Astrocyte (in vitro differentiated cells and primary cell): ENCODE results near the gene TEKT2. TPM values are rescaled to one million over a fixed set of nuclear protein-coding genes. Genes with fewer than 3 reads are reported as not detected.

Source experiments
- DNase-seq: peaks from one replicate; pipeline ENCODE4 v3.0.0-alpha.2; 2010; ENCODE audit warnings: low read depth
- FAIRE-seq: peaks from 2 replicates; lab custom pipeline; 2011; peaks lifted over from hg19 to GRCh38; lab: Jason Lieb, UNC
- H2AFZ ChIP-seq: 2 replicates; pipeline ENCODE4 v1.6.0; 2012; ENCODE audit warnings: low read depth, low read length, inconsistent platforms
- H3K27ac ChIP-seq: 2 replicates; pipeline ENCODE4 v1.5.1; 2011; ENCODE audit warnings: low read depth, low read length, inconsistent platforms
- H3K27me3 ChIP-seq: 2 replicates; pipeline ENCODE4 v1.6.0; 2011; ENCODE audit warnings: low read length, inconsistent platforms; ENCODE audit not compliant: insufficient read depth
- H3K36me3 ChIP-seq: 2 replicates; pipeline ENCODE4 v1.5.1; 2011; ENCODE audit warnings: low read length, inconsistent platforms; ENCODE audit not compliant: insufficient read depth
- H3K4me1 ChIP-seq: 2 replicates; pipeline ENCODE4 v1.5.1; 2011; ENCODE audit warnings: low read length, inconsistent platforms; ENCODE audit not compliant: insufficient read depth
- H3K4me2 ChIP-seq: 2 replicates; pipeline ENCODE4 v1.6.0; 2012; ENCODE audit warnings: low read length, inconsistent platforms
- H3K4me3 ChIP-seq: 2 replicates; pipeline ENCODE4 v1.5.1; 2011; ENCODE audit warnings: low read depth, mild to moderate bottlenecking, low read length, inconsistent platforms; ENCODE audit not compliant: insufficient read depth
- H3K79me2 ChIP-seq: 2 replicates; pipeline ENCODE4 v1.6.0; 2012; ENCODE audit warnings: mild to moderate bottlenecking, low read length, inconsistent platforms; ENCODE audit not compliant: insufficient read depth
- H3K9ac ChIP-seq: 2 replicates; pipeline ENCODE4 v1.6.0; 2012; ENCODE audit warnings: mild to moderate bottlenecking, low read length, inconsistent platforms
- H3K9me3 ChIP-seq: 2 replicates; pipeline ENCODE4 v1.5.1; 2012; ENCODE audit warnings: low read depth, mild to moderate bottlenecking, low read length, inconsistent platforms; ENCODE audit not compliant: insufficient read depth
- H4K20me1 ChIP-seq: 2 replicates; pipeline ENCODE4 v1.6.0; 2012; ENCODE audit warnings: low read length, inconsistent platforms; ENCODE audit not compliant: insufficient read depth
- H3K27ac Mint-ChIP-seq: one replicate; pipeline ENCODE4 v1.8.0; 2021; ENCODE audit warnings: mild to moderate bottlenecking, mixed read lengths; ENCODE audit not compliant: unreplicated experiment
- H3K27me3 Mint-ChIP-seq: one replicate; pipeline ENCODE4 v1.8.0; 2021; ENCODE audit warnings: low read depth, mixed read lengths; ENCODE audit not compliant: unreplicated experiment
- H3K36me3 Mint-ChIP-seq: one replicate; pipeline ENCODE4 v1.8.0; 2021; ENCODE audit warnings: low read depth, mixed read lengths; ENCODE audit not compliant: unreplicated experiment
- H3K4me1 Mint-ChIP-seq: one replicate; pipeline ENCODE4 v1.8.0; 2021; ENCODE audit warnings: low read depth, mixed read lengths; ENCODE audit not compliant: unreplicated experiment
- H3K4me3 Mint-ChIP-seq: one replicate; pipeline ENCODE4 v1.8.0; 2021; ENCODE audit warnings: mild to moderate bottlenecking, moderate library complexity, mixed read lengths; ENCODE audit not compliant: unreplicated experiment
- H3K9me3 Mint-ChIP-seq: one replicate; pipeline ENCODE4 v1.8.0; 2021; ENCODE audit warnings: mild to moderate bottlenecking, mixed read lengths; ENCODE audit not compliant: unreplicated experiment
- CTCF ChIP-seq: IDR thresholded peaks from 2 replicates; pipeline ENCODE4 v1.5.1; 2011; ENCODE audit warnings: low read depth, mild to moderate bottlenecking, inconsistent platforms, low read length, moderate library complexity; ENCODE audit not compliant: insufficient read depth
- EZH2 ChIP-seq: IDR thresholded peaks from 2 replicates; pipeline ENCODE4 v1.6.1; 2012; ENCODE audit warnings: mild to moderate bottlenecking, low read length, inconsistent platforms; ENCODE audit not compliant: insufficient read depth
- total RNA-seq: library from RNA; stranded (reverse); gene quantifications from 2 replicates; pipeline ENCODE4 v1.2.1, GENCODE V29; 2021

Gene TEKT2
- total RNA-seq, 1 donor from 2014 or later, result 0.39 TPM

GRCh38 chr1:36126005-36126716 is 42.3 kb downstream of the TEKT2 start:
- TF ChIP-seq EZH2 (no peak), CTCF (no peak)
- Histone ChIP-seq H3K4me1 (peaks cover 9% of the 10 kb centered on the region), H3K4me2 (no peak overlapping the region), H3K9me3 (no peaks in the 10 kb centered on the region), H3K79me2 (no peaks in the 10 kb centered on the region), H3K27ac (no peak overlapping the region), H3K27me3 (peaks cover 13% of the 10 kb centered on the region), H3K4me3 (no peak overlapping the region), H3K9ac (no peak overlapping the region), H4K20me1 (no peaks in the 10 kb centered on the region), H3K36me3 (no peaks in the 10 kb centered on the region), H2AFZ (no peak overlapping the region)
- Mint-ChIP-seq H3K4me3 (peak overlapping the region; percentile 43), H3K4me1 (peaks cover 39% of the 10 kb centered on the region), H3K36me3 (no peaks in the 10 kb centered on the region), H3K9me3 (peaks cover 2% of the 10 kb centered on the region), H3K27me3 (peaks cover 34% of the 10 kb centered on the region), H3K27ac (peak overlapping the region; percentile 58)
- no peak for DNase-seq
- FAIRE-seq, result no peak

GRCh38 chr1:36126797-36127500 is 43.1 kb downstream of the TEKT2 start:
- FAIRE-seq, result no peak
- Mint-ChIP-seq H3K36me3 (no peaks in the 10 kb centered on the region), H3K4me3 (no peak overlapping the region)

More at GRCh38 chr1:36126797-36127500, 43.1 kb downstream of the TEKT2 start:
- no peak for DNase-seq
- H2AFZ ChIP-seq, result no peak overlapping the region
- no peaks in the 10 kb centered on the region for H3K9me3 ChIP-seq
- H3K9ac ChIP-seq, result no peak overlapping the region
- TF ChIP-seq EZH2 (no peak), CTCF (no peak)
- peaks cover 39% of the 10 kb centered on the region for H3K4me1 Mint-ChIP-seq
- peaks cover 2% of the 10 kb centered on the region for H3K9me3 Mint-ChIP-seq
- peaks cover 9% of the 10 kb centered on the region for H3K4me1 ChIP-seq
- no peaks in the 10 kb centered on the region for H3K36me3 ChIP-seq
- H4K20me1 ChIP-seq, result no peaks in the 10 kb centered on the region
- H3K27me3 ChIP-seq, result peaks cover 13% of the 10 kb centered on the region
- no peaks in the 10 kb centered on the region for H3K79me2 ChIP-seq
- peak overlapping the region; percentile 11 for H3K4me2 ChIP-seq
- no peak overlapping the region for H3K27ac Mint-ChIP-seq
- peaks cover 34% of the 10 kb centered on the region for H3K27me3 Mint-ChIP-seq
- H3K27ac ChIP-seq, result no peak overlapping the region
- no peak overlapping the region for H3K4me3 ChIP-seq
